Activated CD4-positive, alpha-beta T cell treated with anti-CD3 and anti-CD28 coated beads for 48 hours (primary cell): ENCODE results near the gene RRP12.
"Not testable (repeated sequence)": the region's sequence is repeated elsewhere in the genome, so short reads cannot be mapped to it uniquely, and the experiment has no call there.

Source experiments
- DNase-seq: peaks from one replicate; pipeline ENCODE4 v3.0.0-alpha.2; 2020

The RRP12 gene

DNA sequence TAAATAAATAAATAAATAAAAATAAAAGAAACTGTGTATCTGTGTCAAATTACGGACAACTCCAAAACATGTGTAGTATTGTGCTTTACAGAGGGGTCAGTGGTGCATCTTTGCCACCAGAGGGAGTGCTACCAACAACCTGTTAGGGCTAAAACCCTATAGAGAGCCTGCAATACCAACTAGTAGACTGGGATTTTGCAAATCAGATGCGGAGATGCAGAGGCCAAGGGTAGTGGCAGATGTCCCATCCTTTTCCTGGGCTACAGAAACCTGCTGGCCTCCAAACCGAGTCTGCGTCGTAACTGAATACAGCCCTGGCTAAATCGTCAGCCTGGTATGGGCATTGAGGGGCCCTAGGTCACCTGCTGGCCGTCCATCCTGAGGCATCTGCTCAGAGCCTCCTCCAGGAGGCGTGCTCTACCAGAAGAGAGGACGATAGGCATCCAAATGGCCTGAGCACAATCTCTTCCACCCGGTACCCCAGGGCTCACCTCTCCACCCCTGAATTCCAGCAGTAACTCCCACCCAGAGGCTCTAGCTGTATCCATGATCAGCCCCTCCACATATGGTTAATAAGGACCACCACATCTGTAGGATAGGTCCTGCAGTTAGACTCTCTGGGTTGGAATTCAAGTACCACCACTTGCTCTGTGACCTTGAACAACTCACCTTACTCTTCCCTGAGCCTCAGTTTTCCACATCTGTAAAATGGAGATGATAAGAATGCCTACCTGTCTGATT lies 6.2 kb upstream of the RRP12 start:
- peak; percentile 69 for DNase-seq

DNA sequence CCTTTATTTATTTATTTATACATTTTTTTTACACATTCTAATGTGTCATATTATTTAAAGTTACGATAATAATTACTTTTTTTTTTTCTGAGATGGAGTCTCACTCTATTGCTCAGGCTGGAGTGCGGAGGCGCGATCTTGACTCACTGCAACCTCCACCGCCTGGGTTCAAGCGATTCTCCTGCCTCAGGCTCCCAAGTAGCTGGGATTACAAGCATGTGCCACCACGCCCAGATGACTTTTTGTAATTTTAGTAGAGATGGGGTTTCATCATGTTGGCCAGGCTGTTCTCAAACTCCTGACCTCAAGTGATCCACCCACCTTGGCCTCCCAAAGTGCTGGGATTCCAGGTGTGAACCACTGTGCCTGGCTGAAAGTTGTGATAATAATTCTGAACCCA lies 5.3 kb upstream of the RRP12 start:
- DNase-seq: not testable (repeated sequence)

DNA sequence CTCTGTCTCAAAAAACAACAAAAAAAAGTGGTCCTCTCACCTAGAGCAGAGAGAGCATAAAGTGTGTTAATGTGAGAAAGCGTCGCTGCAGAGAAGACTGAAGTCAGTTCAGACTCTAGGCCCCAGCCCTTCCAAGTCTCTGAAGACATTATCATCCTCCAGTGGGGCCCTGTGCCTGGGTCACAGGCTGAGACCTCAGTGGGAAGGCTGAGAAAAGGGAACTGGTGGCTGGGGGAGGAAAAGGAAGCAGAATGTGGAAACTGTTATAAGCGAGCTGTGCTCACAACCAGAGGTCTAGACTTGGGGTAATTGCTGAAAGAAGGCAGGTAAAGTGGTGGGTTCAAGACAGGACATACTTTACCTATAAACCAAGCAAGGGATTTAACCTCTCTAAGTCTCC lies 4.9 kb upstream of the RRP12 start:
- no peak for DNase-seq

DNA sequence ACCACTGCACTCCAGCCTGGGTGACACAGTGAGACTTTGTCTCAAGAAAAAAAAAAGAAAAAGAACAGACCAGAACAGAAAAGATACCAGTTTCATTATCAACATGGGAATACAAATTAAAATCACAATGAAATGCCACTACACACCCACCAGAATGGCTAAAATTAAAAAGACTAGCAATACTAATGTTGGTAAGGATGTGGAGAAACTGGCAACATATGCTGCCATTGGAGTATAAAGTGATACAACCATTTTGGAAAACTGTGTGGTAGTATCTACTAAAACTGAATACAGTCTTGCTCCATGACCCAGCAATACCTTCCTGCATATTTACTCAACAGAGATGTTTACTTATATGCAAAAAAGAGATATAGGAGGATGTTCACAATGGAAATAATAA lies 2.9 kb upstream of the RRP12 start:
- no peak for DNase-seq

DNA sequence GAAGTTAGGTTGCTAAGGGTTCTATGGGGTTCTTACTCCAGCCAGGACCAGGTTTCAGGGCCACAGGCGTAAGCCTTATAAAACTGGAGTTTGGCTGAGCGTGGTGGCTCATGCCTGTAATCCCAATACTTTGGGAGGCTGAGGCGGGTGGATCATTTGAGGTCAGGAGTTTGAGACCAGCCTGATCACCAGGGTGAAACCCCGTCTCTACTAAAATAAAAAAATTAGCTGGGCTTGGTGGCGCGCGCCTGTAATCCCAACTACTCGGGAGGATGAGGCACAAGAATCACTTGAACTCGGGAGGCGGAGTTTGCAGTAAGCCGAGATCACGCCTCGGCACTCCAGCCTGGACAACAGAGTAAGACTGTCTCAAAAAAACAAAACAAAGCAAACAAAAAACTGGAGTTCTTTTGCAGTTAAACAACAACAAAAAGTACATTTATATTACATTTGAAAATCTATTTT lies 347 bp upstream of the RRP12 start:
- no peak for DNase-seq

DNA sequence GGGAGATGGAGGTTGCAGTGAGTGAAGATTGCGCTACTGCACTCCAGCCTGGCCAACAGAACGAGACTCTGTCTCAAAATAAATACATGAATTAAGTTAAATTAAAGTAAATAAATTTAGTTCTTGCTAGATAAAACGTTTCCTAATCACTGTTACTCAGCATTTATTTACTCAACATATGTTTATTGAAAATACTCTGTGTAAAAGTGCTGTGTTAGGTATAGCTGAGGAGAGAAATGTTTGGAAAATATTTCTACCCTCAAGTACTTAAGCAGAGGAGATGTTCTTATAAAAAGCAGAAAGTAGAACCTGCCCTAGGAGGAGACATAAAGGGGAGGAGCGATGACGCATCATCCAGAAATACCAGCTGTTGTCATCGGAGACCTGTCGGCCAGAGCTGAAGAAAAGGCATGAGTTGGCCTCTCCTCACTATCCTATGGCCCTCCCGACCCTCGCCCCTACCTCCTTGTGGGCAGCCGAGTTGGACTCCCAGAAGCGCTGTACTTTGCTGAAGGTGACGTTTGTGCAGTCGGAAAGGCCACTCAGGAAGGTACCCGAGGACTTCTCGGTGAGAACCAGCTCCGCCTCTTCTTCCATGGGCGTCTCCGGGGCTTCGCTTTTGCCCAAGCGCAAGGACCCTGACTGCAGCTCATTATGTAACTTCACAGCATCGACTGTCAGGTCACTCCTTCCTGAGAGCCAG lies 1.1 kb downstream of the RRP12 start:
- peak; percentile 54 for DNase-seq

DNA sequence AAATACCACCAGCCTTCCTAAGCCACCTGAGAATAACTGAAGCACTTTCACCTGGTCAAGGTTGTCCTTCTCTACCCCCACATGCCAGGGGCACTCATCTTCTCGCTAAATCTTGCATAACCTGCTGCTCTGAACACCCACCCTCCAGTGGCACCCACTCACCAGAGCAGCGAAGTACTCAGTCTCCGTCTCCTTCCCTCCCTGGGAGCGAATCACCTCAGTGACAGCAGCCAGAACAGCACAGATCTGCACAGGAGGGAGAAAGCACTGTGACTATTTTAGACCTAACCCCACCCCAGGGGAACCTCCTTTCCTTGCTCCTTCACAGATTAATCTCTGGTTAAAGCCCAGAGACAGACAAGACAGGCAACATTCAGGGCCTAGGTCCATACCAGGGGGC lies 5.1 kb downstream of the RRP12 start:
- DNase-seq: no peak

DNA sequence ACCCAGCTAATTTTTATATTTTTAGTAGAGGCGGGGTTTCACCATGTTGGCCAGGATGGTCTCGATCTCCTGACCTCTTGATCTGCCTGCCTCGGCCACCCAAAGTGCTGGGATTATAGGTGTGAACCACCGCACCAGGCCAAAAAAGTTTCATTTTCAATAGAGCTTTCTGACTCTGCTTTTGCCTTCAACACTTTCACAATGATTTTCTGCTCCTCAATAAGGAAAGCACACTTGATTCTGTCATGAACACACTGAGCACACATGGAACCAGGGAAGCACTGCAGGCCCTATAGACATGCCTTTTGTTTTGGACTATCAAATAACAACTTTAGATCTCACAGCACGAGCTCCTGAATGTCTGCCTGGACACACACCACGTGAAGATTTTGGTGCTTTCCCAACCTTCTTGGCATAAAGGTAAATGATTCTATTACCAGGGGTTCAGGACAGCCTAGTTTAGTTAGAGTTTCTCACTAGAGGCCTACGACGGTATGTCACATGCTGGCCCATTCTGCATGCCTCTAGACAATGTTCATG lies 8.0 kb downstream of the RRP12 start:
- no peak for DNase-seq

DNA sequence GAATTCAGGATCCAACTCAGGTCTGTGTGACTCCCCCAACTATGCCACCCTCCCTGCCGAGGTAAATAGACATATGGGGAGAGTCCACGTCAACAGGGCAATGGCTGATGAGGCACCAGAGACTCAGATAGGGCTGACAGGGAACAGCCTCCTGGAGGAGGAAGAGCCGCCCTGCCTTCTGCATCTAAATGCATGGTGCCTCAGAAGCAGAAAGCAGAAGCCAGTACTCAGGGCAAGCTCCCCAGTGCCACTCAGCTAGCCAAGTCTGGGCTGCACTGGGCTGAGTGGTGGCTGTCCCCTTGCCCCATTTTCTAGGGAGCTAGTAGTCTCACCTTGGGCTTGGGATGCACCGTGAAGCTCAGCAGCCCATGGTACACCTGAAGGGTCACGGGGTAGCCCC lies 11.0 kb downstream of the RRP12 start:
- no peak for DNase-seq

DNA sequence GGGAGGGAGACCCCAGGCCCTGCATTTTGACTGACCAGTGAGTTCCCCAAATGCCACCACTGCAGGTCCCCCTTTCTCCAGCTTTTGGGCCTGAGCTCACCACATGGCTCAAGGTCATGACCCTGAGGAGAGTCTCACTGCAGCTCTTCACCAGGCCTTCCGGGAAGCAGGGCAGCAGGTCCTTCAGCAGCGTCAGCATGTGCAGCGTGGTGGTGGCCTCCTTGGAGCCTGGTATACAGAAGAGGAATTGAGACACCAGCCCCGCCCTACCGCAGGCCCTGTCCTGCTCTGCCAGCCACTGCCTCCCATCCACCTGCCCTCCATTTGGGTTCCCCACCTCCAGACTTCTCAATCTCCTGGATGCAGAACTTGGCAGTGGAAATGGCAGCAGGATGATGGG lies 13.0 kb downstream of the RRP12 start:
- no peak for DNase-seq

DNA sequence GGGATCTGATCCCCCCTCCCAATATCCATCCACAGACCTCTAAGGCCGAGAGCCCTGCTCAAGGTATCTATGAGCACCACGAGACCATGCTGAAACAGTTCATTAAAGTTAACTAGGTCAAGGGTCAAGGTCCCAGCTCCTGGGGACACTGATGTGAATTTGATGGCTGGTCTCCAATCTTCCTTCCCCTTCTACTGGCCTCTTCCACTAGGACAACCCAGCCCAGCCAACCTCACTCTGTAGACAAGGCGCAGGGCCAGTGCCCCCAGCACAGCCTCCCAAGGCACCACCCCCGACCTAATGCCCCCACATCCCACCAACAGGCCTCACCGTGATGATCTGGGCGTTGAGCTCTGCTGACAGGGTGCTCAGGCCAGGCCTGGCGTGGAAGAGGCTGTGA lies 15.6 kb downstream of the RRP12 start:
- no peak for DNase-seq

DNA sequence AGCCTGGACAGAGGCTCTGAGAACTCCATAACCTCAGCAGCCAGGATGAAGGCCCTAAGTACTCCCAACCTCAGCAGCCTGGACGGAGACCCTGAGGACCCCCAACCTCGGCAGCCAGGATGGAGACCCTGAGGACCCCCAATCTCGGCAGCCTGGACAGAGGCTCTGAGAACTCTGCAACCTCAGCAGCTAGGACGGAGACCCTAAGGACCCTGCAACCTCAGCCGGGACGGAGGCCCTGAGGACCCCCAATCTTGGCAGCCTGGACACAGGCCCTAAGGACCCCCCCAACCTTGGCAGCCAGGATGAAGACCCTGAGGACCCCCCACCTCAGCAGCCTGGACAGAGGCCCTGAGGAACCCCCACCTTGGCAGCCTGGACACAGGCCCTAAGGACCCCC lies 16.5 kb downstream of the RRP12 start:
- DNase-seq: no peak

DNA sequence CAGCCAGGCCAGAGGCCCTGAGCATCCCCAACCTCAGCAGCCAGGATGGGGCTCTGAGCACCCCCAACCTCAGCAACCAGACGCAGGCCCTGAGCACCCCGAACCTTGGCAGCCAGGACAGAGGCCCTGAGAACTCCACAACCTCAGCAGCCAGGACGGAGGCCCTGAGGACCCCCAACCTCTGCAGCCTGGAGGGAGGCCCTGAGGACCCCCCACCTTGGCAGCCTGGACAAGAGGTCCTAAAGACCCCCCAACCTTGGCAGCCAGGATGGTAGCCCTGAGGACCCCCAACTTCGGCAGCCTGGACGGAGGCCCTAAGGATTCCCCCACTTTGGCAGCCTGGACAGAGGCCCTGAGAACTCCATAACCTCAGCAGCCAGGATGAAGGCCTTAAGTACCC lies 17.0 kb downstream of the RRP12 start:
- no peak for DNase-seq

DNA sequence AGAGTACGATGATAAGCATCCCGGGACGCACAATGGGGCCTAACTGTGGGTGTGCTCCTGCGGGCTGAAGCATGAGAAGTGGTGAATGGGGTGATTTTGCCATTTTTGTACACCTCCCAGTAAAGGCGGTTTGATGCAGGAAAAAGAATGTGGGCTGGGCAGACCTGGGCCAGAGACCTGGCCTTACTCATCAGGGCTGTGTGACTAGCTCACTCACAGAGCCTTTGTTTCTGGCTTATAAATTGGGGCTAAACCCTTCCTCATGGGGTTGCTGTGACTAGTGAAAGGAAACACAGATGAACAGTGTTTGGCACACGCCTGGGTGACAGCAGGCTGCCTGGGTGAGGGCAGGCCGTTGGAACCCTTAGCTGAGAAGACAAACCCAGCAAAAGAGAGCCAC lies 18.0 kb downstream of the RRP12 start:
- no peak for DNase-seq

DNA sequence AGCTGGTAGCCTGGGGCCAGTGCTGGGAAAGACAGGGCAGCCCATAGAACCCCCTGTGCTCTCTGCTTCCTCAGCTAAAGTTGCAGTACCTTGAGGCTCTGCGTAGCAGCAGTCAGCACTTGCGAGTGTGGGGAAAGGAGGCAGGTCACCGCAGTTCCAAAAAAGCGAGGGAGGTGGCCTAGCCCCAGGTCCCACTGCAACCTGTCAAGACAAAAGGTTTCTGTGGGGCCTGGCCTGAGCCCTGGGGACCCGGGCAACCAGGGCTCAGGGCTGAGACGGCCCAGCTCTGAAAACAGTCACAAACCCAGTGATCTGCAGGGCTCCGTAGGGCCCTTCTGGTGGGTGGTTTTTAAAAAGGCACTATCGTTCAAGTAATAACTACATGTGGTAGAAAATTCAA lies 19.5 kb downstream of the RRP12 start:
- DNase-seq: no peak

DNA sequence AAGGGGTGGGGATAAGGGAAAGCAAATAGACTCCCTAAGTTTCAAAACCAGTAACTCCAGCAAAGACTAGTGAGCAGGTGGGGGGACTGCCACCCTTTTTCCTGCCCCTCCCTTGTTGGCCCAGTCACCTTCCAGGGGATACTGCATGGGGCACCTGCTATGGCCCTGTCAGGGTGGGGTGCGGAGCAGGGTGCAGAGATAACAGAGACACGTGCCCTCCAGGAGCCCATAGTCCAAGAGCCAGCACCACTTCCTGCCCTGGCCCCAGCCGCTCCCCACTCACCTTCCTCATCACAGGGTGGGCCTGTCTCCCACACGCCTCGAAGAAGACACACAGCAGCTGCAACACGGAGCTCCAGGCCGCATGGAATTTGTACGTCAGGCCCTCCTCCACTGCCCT lies 20.6 kb downstream of the RRP12 start:
- DNase-seq: no peak

DNA sequence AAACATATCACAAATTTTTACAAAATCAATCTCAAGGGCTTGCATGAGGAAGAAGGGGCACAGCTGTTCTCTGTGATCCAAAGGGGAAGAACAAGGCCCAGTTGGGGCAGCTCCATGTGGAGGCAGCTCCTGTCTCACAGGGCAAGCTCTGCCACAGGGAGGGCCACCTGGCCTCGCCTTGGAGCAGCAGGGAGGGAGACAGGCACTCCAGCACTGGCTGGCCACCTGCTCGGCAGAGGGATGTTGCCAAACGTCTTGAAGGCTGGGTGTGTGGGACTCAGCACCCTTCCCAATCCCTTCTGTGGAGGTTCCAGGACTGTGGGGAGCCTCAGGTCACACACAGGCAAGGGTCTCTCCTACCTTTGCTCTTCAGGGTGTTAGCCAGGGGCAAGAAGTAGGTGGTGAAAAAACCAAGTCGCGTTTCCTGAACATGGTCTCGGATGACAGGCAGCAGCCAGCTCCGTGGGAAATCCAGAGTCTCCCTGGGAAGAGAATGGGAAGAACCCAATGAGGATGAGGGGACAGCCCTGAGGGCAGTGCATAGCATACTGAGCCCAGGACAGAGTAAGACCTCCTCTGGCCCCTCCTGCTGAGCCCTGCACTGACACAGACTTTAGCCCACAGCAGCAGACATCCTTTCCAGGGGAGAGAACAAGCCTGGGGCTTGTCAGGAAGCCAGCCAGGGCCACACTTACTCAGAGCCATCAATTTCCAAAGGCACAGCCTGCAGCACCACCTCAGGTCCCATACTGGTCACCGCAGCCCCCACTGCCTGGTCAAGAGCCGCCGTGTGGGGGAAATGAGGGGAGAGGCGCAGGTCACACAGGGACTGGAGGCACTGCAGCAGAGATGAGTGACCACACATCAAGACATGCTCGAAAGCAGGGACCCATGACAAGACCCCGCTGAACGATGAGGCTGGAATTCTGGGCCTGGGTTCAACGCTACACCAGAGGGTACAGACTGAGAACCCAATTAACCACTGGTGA lies 21.9 kb downstream of the RRP12 start:
- no peak for DNase-seq

DNA sequence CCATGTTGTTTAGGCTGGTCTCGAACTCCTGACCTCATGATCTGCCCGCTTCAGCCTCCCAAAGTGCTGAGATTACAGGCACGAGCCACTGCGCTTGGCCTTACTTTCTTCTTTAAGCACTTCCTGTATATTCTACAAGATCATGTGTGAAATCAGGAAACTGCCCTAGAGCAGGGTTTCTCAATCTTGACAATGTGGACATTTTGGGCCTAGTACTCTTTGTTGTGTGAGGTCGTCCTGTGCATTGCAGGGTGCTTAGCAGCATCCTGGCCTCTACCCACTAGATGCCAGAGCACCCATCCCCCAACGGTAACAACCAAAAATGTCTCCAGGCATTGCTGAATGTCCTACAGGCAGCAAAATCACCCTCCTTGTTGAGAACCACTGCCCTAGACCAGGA lies 24.7 kb downstream of the RRP12 start:
- DNase-seq: no peak

DNA sequence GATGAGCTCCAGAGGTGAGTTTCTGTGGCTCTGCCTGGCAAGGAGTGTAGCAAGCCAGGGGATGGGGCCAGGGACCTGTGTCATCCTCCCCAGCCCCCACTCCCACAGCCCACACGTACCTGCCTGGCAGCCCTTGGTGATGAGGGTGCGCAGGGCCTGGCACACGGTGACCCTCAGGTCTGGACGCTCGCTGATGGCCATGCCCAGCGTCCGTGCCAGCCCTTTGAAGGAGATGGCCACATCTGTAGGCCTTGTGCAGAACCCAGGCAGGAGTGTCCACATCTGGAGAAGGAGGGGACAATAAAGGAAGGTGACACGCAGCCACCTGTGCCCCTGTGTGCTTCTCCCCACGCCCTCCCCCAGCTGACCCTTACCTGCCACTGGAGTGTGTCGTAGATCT lies 27.7 kb downstream of the RRP12 start:
- DNase-seq: no peak

DNA sequence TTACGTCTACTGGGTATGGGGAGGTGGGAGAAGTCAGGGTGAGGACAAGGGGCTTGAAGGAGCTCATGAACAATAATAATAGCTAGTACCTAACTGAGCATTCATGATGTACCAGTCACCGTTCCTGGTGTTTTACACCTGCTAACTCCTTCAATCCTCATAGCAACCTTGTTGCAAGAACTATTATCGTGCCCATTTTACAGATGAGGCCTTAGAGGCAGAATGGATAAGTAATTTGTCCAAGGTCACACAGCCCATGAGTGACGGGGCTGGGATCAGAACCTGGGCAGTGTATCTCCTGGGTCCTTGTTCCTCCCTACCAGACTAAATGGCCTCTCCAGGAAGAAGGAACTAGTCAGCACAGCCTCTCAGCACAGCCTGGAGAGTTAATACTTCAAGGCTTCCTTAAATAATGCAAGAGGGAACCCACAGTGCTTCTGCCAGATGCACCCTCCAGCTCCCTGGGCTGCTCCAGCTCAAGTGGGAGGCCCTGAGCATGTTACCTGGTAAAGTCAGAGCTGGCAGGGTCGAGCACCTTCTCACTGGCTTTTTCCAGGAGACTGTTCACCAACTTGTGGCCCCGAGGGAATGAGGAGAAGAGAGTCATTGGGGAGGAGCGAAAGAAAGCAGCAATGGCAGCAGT lies 28.8 kb downstream of the RRP12 start:
- DNase-seq: no peak

DNA sequence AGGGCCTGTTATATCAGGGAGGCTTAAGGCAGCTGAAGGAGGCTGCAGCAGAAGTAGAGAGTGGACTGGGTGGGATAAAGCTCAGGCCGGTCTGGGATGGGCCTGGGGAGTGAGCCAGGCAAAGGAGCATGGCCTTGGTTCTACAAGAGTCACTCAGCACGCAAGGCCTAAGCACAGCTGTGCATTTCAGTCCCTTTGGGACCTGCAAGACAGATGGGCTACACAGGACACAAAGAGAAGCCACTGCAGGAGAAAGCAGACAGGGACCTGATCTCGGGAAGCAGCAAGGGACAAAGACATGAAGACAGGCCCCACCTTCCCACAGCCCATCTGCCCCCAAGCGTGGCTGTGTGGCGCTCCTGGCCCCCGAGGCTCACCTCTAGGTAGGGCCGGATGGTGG lies 29.4 kb downstream of the RRP12 start:
- DNase-seq: no peak

DNA sequence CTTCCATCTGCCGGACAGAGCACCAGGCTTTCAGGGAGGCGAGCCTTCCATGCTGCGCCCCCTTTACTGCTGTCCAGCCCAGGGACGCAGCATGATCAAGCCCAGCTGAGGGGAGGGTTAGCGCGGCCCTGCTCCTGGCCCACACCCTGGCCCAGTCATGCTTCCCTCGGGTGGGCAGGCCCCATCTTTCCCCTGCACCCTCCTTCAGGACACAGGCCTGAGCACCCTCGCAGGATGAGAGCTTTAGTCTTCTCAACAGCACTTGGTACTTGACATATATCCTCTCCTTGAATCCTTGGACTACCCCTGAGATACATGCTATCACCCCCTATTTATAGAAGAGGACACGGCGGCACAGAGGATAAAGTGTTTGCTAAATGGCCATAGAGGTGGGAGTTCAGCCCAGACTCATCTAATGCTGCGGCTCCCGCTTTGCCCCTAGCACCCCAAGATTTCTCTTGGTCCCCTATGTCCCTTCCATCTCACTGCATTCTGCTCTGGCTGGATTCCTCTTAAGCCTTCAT lies 34.0 kb downstream of the RRP12 start:
- DNase-seq: no peak
